HL-60 (cell line): ENCODE results near the gene GRK1.

Experiments
- GABPA ChIP-seq: IDR thresholded peaks from 2 replicates; pipeline ENCODE4 v1.6.1; 2012; ENCODE audit warnings: low read depth
- POLR2AphosphoS5 ChIP-seq: IDR thresholded peaks from 2 replicates; pipeline ENCODE4 v1.6.1; 2012; ENCODE audit warnings: low read depth
- SPI1 ChIP-seq: IDR thresholded peaks from 2 replicates; pipeline ENCODE4 v1.6.1; 2012; ENCODE audit warnings: low read depth, mild to moderate bottlenecking, borderline replicate concordance
- TF ChIP-seq, protein P1 (sequence below): IDR thresholded peaks from one replicate; pipeline ENCODE4 v1.5.1; 2011; ENCODE audit warnings: low read length, control low read depth, inconsistent platforms; ENCODE audit not compliant: insufficient read depth
- TF ChIP-seq, protein P2 (sequence below): IDR thresholded peaks from 2 replicates; pipeline ENCODE4 v1.6.1; 2012; ENCODE audit warnings: low read depth; ENCODE audit not compliant: insufficient replicate concordance

DNA sequence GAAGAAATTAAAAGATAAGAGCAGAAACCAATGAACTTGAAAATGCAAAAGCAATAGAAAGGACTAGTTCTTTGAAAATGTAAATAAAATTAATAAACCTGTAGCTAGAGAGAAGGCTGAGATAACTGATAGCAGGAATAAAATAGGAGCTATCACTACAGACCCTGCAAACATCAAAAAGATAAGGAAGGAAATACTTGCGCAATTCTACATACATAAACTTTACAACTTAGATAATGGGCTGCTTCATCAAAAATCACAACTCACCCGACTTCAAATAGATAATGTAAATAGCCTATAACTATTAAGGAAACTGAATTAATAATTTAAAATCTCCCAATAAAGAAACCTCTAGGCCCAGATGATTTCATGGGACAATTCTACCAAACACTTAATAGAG lies 5.5 kb upstream of the GRK1 start:
- TF ChIP-seq, protein P1, sequence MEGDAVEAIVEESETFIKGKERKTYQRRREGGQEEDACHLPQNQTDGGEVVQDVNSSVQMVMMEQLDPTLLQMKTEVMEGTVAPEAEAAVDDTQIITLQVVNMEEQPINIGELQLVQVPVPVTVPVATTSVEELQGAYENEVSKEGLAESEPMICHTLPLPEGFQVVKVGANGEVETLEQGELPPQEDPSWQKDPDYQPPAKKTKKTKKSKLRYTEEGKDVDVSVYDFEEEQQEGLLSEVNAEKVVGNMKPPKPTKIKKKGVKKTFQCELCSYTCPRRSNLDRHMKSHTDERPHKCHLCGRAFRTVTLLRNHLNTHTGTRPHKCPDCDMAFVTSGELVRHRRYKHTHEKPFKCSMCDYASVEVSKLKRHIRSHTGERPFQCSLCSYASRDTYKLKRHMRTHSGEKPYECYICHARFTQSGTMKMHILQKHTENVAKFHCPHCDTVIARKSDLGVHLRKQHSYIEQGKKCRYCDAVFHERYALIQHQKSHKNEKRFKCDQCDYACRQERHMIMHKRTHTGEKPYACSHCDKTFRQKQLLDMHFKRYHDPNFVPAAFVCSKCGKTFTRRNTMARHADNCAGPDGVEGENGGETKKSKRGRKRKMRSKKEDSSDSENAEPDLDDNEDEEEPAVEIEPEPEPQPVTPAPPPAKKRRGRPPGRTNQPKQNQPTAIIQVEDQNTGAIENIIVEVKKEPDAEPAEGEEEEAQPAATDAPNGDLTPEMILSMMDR = no peak
- TF ChIP-seq POLR2AphosphoS5 = no peak
- TF ChIP-seq, protein P2, sequence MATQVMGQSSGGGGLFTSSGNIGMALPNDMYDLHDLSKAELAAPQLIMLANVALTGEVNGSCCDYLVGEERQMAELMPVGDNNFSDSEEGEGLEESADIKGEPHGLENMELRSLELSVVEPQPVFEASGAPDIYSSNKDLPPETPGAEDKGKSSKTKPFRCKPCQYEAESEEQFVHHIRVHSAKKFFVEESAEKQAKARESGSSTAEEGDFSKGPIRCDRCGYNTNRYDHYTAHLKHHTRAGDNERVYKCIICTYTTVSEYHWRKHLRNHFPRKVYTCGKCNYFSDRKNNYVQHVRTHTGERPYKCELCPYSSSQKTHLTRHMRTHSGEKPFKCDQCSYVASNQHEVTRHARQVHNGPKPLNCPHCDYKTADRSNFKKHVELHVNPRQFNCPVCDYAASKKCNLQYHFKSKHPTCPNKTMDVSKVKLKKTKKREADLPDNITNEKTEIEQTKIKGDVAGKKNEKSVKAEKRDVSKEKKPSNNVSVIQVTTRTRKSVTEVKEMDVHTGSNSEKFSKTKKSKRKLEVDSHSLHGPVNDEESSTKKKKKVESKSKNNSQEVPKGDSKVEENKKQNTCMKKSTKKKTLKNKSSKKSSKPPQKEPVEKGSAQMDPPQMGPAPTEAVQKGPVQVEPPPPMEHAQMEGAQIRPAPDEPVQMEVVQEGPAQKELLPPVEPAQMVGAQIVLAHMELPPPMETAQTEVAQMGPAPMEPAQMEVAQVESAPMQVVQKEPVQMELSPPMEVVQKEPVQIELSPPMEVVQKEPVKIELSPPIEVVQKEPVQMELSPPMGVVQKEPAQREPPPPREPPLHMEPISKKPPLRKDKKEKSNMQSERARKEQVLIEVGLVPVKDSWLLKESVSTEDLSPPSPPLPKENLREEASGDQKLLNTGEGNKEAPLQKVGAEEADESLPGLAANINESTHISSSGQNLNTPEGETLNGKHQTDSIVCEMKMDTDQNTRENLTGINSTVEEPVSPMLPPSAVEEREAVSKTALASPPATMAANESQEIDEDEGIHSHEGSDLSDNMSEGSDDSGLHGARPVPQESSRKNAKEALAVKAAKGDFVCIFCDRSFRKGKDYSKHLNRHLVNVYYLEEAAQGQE = no peak
- no peak for TF ChIP-seq GABPA
- no peak for TF ChIP-seq SPI1
